Left lobe of liver (tissue), 2 donors: ENCODE measurements around the gene EMSY. TPM values are rescaled to one million over a fixed set of nuclear protein-coding genes. Genes with fewer than 3 reads are reported as not detected.
"Not testable (repeated sequence)": the region's sequence is repeated elsewhere in the genome, so short reads cannot be mapped to it uniquely, and the experiment has no call there.

Source experiments
- ATAC-seq: fragments of 200-7000 bp; cut with Tn5 transposase; one replicate; pipeline ENCODE4 v1.9.1; 2020; ENCODE audit warnings: mild to moderate bottlenecking, moderate library complexity
- DNase-seq: peaks from one replicate; pipeline ENCODE4 v3.0.0-alpha.2; 2020; ENCODE audit warnings: low spot score
- total RNA-seq: library from RNA; stranded (reverse); gene quantifications from one replicate; pipeline ENCODE4 v1.2.1, GENCODE V29; 2021
- donor health status: DM: no; HTN: no; CAD: no; lungs with moderate emphysema.
- donor health status: DM: no; HTN: yes; CAD: no.

Gene EMSY
- total RNA-seq, 1 donor from 2014 or later: 5.6 TPM

DNA sequence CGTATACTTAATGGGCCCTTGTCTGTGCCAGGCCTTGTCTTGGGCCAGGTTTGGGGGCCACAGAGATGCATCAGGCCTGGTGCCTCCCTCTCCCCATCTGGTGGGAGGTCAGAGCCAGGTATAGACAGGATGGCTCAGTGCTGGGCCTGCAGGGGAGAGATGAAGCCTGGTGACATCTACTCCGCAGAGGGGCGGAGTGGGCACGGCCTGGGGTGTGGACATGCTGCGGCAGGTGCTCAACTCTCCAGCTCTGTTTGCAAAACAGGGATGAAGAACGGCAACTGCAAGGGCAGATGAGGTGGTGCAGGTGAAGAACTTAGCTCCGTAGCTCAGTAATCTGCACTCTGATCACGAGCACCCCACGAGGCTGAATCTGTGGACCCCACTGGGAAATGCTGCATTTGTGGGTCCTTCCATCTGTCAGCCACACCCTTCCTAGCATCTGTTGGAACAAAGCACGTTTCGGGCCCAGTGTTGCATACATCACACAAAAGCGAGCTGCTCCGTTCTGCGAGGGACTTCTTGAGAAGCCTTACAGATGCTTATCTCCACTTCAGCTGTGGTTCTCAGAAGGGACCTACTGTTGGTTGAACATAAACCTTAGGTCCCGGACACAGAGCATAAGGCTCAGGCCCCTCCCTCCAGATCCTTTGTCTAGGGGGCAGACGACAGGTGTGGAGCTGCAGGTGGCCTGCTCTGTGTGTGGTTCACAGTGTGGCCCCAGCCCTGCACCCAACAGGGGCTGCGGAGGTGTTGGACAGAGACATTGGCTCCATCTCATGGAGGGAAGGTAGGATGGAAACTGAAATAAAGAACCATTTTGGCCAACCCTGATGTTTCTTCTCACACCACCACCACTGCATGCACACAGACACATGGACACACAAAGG, 147.5 kb downstream of the EMSY start:
- ATAC-seq (no peak), DNase-seq (no peak)

DNA sequence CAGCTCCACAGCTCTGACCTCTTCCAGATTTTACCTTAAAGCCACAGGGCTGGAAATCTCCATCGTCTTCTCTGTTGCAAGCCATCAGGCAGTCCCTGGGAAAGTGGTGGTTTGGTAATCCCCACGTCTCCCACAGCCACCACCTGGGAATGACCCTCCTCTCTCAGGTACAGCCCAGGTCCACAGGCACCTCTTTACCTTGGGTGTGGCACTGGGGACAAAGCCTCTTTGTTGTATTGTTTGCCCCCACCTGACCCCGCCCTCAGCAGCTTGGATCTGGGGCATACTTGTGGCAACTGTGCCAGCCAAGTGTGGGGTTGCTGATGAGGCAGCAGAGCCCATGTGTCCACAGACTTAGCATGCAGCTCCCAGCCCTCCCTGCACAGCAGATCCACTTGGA, 148.1 kb downstream of the EMSY start:
- no peak for DNase-seq
- ATAC-seq: no peak

DNA sequence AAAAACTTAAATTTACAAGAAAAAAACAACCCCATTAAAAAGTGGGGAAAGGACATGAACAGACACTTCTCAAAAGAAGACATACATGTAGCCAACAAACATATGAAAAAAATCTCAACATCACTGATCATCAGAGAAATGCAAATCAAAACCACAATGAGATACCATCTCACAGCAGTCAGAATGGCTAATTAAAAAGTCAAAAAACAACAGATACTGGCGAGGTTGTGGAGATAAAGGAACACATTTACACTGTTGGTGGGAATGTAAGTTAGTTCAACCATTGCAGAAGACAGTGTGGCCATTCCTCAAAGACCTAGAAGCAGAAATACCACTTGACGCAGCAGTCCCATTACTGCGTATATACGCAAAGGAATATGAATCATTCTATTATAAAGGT, 150.3 kb downstream of the EMSY start:
- not testable (repeated sequence) for DNase-seq, ATAC-seq

DNA sequence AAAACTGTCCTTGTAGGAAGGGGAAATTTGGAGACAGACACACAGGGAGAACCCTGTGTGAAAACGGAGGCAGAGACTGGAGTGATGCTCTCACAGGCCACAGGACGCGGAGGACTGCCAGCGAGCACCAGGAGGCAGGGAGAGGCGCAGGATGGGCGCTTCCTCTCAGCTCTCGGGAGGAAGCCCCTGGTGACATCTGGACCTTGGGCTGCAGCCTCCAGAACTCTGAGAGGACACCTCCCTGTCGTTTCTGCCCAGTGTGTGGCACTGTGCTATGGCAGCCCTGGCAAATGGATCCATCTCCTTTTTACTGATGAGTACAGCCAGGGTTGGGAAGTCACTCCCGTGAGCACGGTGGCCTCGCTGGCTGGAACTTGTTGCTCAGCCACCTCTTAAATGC, 151.8 kb downstream of the EMSY start:
- peak; percentile 37 for DNase-seq

DNA sequence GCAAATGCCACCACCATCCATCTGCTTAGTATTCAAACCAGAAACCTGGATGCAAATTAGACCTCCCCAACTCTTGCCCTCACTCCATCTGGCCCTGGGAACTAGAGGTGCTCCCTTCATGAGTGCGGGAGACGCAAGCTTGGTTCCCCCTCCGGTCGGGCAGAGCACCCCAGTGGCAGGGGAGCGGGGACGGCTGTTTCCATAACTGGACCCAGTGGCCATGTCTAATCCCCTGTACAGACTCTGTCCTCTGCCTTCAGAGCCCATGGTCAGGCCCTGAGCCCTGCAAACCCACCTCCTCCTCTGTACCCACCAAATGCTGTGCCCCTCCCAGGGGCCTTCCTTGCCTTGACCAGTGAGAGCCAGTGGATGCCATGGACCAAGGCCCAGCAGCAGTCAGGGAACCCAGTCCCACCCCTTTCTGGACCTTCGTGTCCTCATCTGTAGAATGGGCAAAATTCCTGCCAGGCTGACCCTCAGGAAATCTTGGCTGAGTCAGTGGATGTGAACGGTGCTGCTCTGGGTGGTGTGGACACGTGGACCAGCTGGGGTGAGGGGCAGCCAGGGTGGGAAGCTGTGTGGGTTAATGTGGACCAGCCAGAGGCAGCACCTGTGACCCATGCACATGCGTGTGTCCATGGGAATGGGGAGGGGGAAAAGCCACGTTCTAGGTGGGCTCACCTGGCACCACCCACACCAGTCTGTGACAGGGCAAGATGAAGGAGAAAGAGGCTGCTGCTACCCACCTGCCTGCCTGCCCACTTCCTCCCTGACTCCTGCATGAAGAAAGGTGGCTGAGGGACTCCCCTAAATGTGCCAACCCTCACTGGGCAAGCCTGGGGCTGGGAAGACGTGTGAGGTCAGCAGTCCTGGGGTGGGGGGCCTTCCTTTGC, 153.0 kb downstream of the EMSY start:
- no peak for ATAC-seq

More for the DNA sequence above, 151.8 kb downstream of the EMSY start:
- ATAC-seq: no peak

DNA sequence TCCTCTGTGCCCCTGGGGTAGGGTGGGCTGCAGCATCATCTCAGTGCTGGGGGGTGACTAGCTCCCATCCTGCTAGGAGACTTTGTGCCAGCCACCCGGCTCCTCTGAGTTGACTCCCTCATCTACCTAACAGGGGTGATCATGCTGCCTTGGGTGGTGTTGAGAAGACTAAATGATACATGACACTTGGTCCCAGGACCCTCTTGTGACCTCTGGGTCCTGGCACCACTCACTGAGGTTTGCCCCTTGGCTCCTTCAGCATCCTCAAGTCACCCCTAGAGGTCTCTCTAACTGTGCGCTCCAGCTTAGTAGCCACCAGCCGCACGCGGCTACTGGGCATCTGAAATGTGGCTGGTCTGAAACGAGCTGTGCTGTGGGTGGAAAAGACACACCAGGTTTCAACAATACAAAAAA, 153.6 kb downstream of the EMSY start:
- DNase-seq: peak; percentile 42
- ATAC-seq: peak; percentile 65

More for the DNA sequence above, 153.0 kb downstream of the EMSY start:
- peak; percentile 33 for DNase-seq

DNA sequence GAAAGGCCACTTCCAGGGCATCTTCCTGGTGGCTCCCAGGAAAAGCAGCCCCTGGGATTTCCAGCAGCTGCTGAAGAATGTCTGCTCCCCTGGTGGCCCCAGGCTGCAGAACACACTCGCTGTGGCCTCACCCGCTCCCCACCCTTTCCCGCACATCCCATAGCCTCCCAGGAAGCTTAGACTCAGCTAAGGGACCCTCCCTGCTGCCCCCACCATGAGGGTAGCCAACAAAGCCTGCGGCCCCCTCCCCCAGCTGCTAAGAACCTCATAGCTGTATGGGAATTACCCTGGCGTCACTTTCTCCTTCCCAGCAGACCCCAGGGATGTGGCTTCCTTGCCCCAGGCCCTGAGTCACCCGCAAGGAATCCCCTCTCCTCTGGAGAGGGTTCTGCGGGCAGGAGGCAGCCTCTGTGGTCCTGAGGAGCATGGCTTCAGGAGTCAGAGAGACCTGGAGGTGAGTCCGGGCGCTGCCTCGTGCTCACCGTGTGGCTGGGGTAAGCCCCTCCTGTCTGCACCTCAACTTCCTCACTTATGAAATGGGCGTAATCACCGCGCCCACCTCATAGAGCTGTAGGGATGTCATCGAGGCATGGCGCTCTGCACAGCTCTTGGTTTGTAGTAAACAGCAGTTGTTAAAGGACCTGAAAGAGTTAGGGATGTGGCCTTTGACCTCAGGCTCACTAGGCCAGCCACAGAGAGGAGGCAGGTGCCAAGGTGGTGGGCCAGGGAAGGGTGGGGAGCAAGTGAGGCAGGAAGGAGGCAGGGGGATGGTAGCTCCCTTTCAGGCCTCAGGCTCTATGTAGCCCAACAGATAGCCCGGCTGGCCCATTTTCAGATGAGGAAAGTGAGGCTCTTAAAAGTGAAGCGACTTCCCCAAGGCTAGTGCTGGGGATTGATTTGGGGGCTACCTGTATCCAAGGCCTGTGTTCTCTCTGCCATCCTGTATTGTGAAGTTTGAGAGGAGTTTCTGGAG, 154.5 kb downstream of the EMSY start:
- no peak for ATAC-seq

DNA sequence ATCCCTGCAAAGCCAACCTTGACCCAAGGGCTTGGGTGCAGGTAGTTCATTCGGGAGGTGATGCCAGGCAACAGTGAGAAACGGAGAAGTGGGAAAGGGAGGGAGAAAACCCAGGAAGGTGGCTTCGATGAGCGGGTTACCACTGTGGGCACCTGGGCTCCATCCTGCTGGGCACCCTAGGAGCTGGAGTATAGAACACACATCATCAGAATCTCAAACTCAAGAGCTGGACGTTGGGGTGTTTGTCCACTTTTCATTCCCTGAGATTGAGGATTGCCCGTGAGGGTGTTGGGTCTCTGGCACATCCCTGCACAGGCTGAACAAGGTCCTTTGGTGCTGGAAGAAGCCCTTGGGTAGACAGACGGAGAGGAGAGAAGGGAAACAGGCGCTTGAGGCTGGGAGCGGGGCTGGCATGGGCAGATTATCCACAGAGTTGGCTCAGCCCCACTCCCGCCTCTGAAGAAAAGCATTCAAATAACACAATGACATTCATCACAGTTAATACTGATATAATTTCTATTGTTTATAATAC, 155.4 kb downstream of the EMSY start:
- DNase-seq: peak; percentile 21
- ATAC-seq: no peak

More for the DNA sequence above, 154.5 kb downstream of the EMSY start:
- DNase-seq: peak; percentile 39

DNA sequence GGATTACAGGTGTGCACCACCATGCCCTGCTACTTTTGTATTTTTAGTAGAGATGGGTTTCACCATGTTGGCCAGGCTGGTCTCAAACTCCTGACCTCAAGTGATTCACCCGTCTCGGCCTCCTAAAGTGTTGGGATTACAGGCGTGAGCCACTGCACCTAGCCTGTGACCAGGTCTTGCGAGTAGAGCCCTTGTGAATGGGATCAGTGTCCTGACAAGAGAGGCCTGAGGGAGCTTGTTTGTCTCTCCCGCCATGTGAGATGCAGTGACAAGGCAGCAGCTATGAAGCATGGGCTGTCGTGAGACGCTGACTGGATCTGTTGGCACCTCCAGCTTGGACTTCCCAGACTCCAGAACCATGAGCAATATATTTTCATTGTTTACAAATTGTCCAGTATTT, 156.5 kb downstream of the EMSY start:
- DNase-seq: peak; percentile 16
- ATAC-seq: no peak

DNA sequence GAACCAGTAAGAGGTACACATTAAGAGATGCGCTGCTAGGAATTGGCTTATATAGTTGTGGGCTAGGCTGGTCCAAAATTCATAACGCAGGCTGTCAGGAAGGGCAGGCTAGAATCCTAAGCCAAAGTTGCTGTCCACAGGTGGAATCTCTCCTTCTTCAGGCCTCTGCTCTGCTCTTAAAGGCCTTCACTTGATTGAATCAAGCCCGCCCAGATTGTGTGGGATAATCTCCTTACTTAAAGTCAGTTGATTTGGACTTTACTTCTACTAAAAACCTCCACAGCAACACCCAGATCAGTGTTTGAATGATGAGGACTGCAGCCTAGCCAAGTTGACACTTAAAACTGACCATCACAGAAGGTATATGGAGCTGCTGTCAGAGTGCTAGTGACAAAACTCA, 156.9 kb downstream of the EMSY start:
- no peak for ATAC-seq
- no peak for DNase-seq

DNA sequence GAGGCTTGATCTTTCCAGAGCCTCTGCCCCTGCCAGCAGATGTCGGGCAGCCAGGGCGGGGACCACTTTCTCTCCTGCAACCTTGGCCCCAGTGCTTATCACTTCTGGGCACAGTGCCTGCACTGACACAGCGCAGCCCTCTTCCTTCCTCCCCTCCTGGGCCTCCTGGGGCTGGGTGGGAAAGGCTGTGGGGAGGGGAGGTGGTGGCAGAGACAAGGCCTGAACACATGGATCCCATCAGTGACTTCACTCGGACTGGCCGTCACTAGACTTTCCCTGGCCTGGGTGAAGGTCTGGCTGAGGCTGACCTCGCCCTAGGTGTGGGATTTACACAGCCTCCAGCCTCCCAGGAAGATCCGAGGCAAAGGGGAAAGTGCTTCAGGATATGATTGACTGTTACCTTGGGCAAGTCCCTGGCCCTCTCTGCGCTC, 157.6 kb downstream of the EMSY start:
- ATAC-seq (peak; percentile 20), DNase-seq (peak; percentile 45)

Other genes with a start within 250 kb of the EMSY start
- gene WNT11, start 238.5 kb upstream of the EMSY start, total RNA-seq: 3.4 TPM
- gene THAP12, start 63.9 kb upstream of the EMSY start, total RNA-seq: 11.0 TPM
- gene GVQW3, start 63.7 kb upstream of the EMSY start, total RNA-seq: 0.60 TPM
- 10.5 TPM for gene LRRC32, start 225.7 kb downstream of the EMSY start, total RNA-seq